ENCODE data around the gene NAPSA.

Gene NAPSA

DNA sequence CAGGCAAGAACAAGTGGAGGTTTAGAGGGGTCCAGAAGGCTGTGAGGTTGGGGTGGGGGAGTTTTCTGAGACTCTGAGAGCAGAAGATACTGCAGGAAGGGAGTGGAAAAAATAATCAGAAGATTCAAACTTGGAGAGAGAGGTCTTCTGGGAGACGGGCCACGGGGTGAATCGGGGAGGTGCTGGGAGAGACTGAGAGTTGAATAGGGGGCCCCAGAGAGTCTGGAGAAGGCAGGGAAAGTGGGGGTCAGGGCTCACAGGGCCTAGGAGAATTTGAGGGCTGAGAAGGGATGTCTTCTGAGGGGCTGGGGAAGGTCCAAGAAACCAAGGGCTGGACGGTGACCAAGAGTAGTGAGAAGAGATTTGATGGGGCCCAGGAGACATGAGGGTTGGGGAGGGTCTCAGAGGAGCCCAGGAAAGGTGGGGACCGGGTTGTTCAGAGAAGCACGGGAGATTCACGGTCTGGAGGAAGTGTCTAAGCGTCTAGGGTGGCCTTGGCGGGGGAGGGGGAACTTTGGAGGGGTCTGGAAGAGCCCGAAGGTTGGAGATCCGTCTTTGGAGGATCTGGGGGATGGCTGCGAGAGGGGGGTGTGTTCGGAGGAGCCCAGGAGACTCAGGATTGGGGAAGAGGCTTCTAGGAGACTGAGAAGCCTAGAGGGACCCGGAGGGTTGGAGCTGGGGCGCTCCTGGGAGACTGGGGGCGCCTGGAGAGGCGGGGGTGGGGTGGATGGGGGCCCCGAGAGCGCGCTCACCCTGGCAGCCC, 37.8 kb downstream of the NAPSA start:
- ChIA-PET POLR2A (interaction anchor here (0.5 kb wide), 1 partner anchor 113 kb away, joined by 3 read pairs; no protein-coding TSS in a partner anchor), CTCF (interaction anchor here (0.7 to 2.1 kb wide), 17 partner anchors 8 to 594 kb away, joined by 3 to 25 read pairs (median 5); partner anchors contain the start of gene NR1H2)
- DNase-seq (ENCODE audit: extremely low spot score): no peak
- no peak for TF ChIP-seq CTCF (IDR thresholded peaks at IDR 0.05; ENCODE audit: control extremely low read depth, extremely low read depth, low read depth, missing control alignments)

DNA sequence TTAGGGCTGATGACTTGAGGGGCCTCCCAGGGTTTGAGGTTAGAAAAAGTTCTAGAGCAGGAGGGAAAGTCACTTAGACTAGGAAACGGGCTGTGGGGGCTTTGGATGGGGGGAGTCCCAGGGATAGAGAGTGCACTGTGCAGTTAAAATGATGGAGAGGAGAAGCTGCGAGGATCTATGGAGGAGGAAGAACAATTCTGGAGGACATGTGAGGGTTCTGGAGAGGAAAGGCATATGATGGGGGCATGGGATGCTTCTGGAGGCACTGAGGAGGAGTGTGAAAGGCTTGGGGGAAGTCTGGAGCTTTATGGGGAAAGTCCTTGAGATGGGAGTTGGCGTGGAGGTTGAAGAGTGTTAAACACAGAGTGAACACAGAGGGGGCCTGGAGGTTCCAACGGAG, 38.4 kb downstream of the NAPSA start:
- no peak for DNase-seq (ENCODE audit: extremely low spot score)
- no peak for TF ChIP-seq CTCF (IDR thresholded peaks at IDR 0.05; ENCODE audit: control extremely low read depth, extremely low read depth, low read depth, missing control alignments)
- CTCF ChIA-PET: interaction anchor here (2.6 kb wide), 1 partner anchor 11 kb away, joined by 5 read pairs; no protein-coding TSS in a partner anchor
- POLR2A ChIA-PET: no interaction called here

DNA sequence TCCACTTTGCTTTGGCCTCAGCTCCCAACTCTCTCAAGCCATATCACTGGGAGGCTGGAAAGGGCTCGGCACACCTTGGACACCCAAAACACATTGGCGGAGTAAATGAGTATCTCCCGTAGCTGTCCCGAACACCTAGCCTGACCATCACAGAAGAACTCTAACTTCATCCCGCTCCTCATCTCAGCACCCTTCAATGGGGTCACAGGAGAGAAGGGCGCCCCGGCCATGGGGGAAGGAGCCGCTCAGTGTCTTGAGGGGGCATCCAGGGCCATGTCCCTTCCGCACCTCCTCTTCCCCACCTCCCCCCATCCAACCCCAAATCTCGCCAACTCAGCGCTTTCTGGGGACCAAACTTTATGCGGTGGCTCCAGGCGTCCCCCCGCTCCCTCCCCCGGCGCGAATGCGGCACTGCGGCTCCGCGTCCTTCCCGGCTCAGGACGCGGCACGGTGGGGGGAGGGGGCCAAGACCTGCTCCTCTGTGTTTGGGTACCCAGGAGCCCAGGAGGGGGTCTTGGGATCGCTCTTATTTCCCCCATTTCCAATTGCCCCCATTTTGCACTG, 39.3 kb downstream of the NAPSA start:
- no peak for TF ChIP-seq CTCF (IDR thresholded peaks at IDR 0.05; ENCODE audit: control extremely low read depth, extremely low read depth, low read depth, missing control alignments)
- DNase-seq (ENCODE audit: extremely low spot score): no peak
- ChIA-PET CTCF (interaction anchor here (2.6 kb wide), 1 partner anchor 10 kb away, joined by 5 read pairs; no protein-coding TSS in a partner anchor), POLR2A (interaction anchor here (0.9 kb wide), 1 partner anchor 10 kb away, joined by 4 read pairs; no protein-coding TSS in a partner anchor)

DNA sequence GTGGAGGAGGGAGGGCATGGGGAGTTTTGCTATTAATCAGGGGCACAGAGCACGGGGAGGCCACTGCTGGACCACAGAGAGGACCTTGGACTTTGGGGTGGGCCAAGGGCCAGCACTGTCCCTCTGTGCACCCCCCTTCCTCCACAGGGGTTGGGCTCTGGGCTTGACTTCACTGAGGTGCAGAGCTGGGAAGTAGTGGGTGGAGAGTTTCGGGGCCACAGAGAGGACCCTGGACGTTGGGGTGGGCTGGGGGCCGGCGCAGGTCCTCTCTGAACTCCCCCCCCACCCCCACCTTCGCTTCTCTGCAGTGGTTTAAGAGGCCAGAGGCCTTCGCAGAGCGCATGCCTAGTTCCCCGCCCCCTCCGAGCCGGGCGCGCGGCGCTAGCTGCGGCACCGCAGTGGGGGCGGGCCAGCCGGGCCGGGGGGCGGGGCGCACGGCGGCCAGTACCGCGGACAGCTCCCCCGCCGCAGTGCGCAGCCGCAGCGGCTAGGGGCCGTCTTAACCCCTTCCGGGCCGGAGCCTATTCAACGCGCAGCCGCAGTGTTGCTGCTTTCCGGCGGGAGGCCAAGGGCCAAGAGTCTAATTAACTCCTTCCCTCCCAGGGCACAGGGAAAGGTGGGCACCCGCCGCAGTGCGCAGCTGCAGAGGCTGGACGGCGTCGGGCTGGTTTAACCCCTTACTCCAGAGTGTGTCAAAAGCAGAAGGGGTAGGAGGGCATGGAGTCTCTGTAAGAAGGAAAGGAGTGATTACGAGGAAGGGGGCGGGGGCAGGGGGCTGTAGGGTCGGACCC, 39.9 kb downstream of the NAPSA start:
- CTCF ChIA-PET: interaction anchor here (0.7 to 2.6 kb wide), 2 partner anchors 10 to 16 kb away, joined by 3 to 5 read pairs; no protein-coding TSS in a partner anchor
- peak; percentile 95 for DNase-seq (ENCODE audit: extremely low spot score)
- TF ChIP-seq CTCF (IDR thresholded peaks at IDR 0.05; ENCODE audit: control extremely low read depth, extremely low read depth, low read depth, missing control alignments): no peak
- POLR2A ChIA-PET: interaction anchor here (0.9 kb wide), 1 partner anchor 9 kb away, joined by 4 read pairs; no protein-coding TSS in a partner anchor

DNA sequence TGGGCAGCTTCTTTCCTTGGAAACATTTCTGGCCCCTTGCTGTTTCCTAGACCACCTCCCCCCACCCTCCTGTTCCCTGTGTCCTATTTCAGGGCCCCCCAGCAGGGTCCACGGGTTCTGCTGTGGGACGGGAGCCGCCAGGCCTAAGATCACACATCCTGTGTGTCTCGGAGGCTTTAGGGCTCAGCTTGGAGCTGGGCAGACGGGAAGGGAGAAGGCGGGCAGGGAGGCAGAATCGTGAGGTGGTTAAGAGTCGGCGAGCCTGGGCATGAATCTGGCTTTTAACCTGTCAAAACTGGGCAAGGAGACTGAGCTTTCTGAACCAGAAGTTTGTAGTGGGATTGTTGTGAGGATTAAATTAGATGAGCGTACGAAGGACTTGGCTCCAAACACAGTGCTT, 41.1 kb downstream of the NAPSA start:
- TF ChIP-seq CTCF (IDR thresholded peaks at IDR 0.05; ENCODE audit: control extremely low read depth, extremely low read depth, low read depth, missing control alignments): no peak
- DNase-seq (ENCODE audit: extremely low spot score): no peak
- ChIA-PET CTCF (interaction anchor here (2.6 kb wide), 1 partner anchor 8 kb away, joined by 5 read pairs; no protein-coding TSS in a partner anchor), POLR2A (no interaction called here)

DNA sequence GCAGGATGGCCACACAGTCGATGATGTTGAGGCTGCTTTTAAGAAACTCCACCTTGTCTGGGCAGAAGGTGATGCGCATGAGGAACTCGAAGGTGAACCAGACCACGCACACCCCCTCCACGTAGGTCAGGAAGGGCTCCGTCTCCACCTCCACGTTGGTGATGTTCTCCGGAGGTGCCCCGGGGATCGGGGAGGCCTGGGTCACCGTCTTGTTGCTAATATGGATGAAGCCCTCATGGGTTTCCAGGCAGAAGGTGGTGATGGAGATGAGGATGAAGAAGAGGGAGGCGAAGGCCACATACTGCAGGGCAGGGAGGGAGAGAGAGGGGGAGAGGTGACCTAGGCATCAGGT, 41.7 kb downstream of the NAPSA start:
- ChIA-PET POLR2A (interaction anchor here (0.6 kb wide), 1 partner anchor 284 kb away, joined by 8 read pairs; no protein-coding TSS in a partner anchor), CTCF (no interaction called here)
- TF ChIP-seq CTCF (IDR thresholded peaks at IDR 0.05; ENCODE audit: control extremely low read depth, extremely low read depth, low read depth, missing control alignments): no peak
- no peak for DNase-seq (ENCODE audit: extremely low spot score)
